Astrocyte (in vitro differentiated cells and primary cell): Measurements from ENCODE around the gene METTL22. TPM values are rescaled to one million over a fixed set of nuclear protein-coding genes. Genes with fewer than 3 reads are reported as not detected.

Experiments used
- DNase-seq: peaks from one replicate; pipeline ENCODE4 v3.0.0-alpha.2; 2010; ENCODE audit warnings: low read depth
- FAIRE-seq: peaks from 2 replicates; lab custom pipeline; 2011; peaks lifted over from hg19 to GRCh38; lab: Jason Lieb, UNC
- H2AFZ ChIP-seq: 2 replicates; pipeline ENCODE4 v1.6.0; 2012; ENCODE audit warnings: low read depth, low read length, inconsistent platforms
- H3K27ac ChIP-seq: 2 replicates; pipeline ENCODE4 v1.5.1; 2011; ENCODE audit warnings: low read depth, low read length, inconsistent platforms
- H3K27me3 ChIP-seq: 2 replicates; pipeline ENCODE4 v1.6.0; 2011; ENCODE audit warnings: low read length, inconsistent platforms; ENCODE audit not compliant: insufficient read depth
- H3K36me3 ChIP-seq: 2 replicates; pipeline ENCODE4 v1.5.1; 2011; ENCODE audit warnings: low read length, inconsistent platforms; ENCODE audit not compliant: insufficient read depth
- H3K4me1 ChIP-seq: 2 replicates; pipeline ENCODE4 v1.5.1; 2011; ENCODE audit warnings: low read length, inconsistent platforms; ENCODE audit not compliant: insufficient read depth
- H3K4me2 ChIP-seq: 2 replicates; pipeline ENCODE4 v1.6.0; 2012; ENCODE audit warnings: low read length, inconsistent platforms
- H3K4me3 ChIP-seq: 2 replicates; pipeline ENCODE4 v1.5.1; 2011; ENCODE audit warnings: low read depth, mild to moderate bottlenecking, low read length, inconsistent platforms; ENCODE audit not compliant: insufficient read depth
- H3K79me2 ChIP-seq: 2 replicates; pipeline ENCODE4 v1.6.0; 2012; ENCODE audit warnings: mild to moderate bottlenecking, low read length, inconsistent platforms; ENCODE audit not compliant: insufficient read depth
- H3K9ac ChIP-seq: 2 replicates; pipeline ENCODE4 v1.6.0; 2012; ENCODE audit warnings: mild to moderate bottlenecking, low read length, inconsistent platforms
- H3K9me3 ChIP-seq: 2 replicates; pipeline ENCODE4 v1.5.1; 2012; ENCODE audit warnings: low read depth, mild to moderate bottlenecking, low read length, inconsistent platforms; ENCODE audit not compliant: insufficient read depth
- H4K20me1 ChIP-seq: 2 replicates; pipeline ENCODE4 v1.6.0; 2012; ENCODE audit warnings: low read length, inconsistent platforms; ENCODE audit not compliant: insufficient read depth
- H3K27ac Mint-ChIP-seq: one replicate; pipeline ENCODE4 v1.8.0; 2021; ENCODE audit warnings: mild to moderate bottlenecking, mixed read lengths; ENCODE audit not compliant: unreplicated experiment
- H3K27me3 Mint-ChIP-seq: one replicate; pipeline ENCODE4 v1.8.0; 2021; ENCODE audit warnings: low read depth, mixed read lengths; ENCODE audit not compliant: unreplicated experiment
- H3K36me3 Mint-ChIP-seq: one replicate; pipeline ENCODE4 v1.8.0; 2021; ENCODE audit warnings: low read depth, mixed read lengths; ENCODE audit not compliant: unreplicated experiment
- H3K4me1 Mint-ChIP-seq: one replicate; pipeline ENCODE4 v1.8.0; 2021; ENCODE audit warnings: low read depth, mixed read lengths; ENCODE audit not compliant: unreplicated experiment
- H3K4me3 Mint-ChIP-seq: one replicate; pipeline ENCODE4 v1.8.0; 2021; ENCODE audit warnings: mild to moderate bottlenecking, moderate library complexity, mixed read lengths; ENCODE audit not compliant: unreplicated experiment
- H3K9me3 Mint-ChIP-seq: one replicate; pipeline ENCODE4 v1.8.0; 2021; ENCODE audit warnings: mild to moderate bottlenecking, mixed read lengths; ENCODE audit not compliant: unreplicated experiment
- CTCF ChIP-seq: IDR thresholded peaks from 2 replicates; pipeline ENCODE4 v1.5.1; 2011; ENCODE audit warnings: low read depth, mild to moderate bottlenecking, inconsistent platforms, low read length, moderate library complexity; ENCODE audit not compliant: insufficient read depth
- EZH2 ChIP-seq: IDR thresholded peaks from 2 replicates; pipeline ENCODE4 v1.6.1; 2012; ENCODE audit warnings: mild to moderate bottlenecking, low read length, inconsistent platforms; ENCODE audit not compliant: insufficient read depth
- total RNA-seq: library from RNA; stranded (reverse); gene quantifications from 2 replicates; pipeline ENCODE4 v1.2.1, GENCODE V29; 2021

The METTL22 gene
- total RNA-seq, 1 donor from 2014 or later = 37.7 TPM

DNA sequence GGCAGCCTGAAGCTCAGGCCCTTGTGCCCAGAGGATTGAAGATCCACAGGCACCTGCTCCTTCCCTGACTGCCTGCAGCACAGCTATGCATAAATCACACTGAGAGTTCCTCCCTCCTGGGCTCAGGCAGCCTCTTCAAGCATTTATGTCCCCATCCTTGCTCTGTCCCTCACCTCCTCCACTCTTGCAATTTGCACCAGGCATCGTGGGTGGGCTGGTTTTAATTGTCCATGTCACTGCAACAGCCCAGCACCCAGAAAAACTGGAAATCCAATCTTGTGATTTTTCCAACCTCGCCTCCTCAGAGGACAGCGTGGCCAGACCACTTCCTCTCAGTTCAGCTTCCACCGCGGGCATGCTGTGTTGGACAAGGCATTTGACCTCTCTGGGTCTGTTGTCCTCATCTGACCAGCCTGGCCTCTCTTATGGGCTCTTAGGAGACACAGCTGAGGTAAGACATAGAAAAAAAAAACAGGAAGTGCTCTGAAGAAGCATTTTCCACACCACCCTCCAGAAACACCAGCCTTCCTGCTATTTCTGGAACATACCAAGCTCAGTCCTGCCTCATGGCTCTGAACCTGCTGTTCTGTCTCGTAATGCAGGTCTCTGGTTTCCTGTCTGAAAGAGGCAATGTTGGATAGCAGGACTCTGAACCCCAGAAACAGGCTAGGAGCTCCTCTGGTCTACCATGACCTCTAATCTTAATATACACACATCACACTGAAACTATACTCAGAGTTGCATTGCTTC lies 39.5 kb upstream of the METTL22 start:
- no peaks in the 10 kb centered on the region for H3K9me3 ChIP-seq
- H3K4me2 ChIP-seq = no peak overlapping the region
- H3K79me2 ChIP-seq = no peaks in the 10 kb centered on the region
- FAIRE-seq (no peak), DNase-seq (no peak)
- H3K27ac ChIP-seq = no peak overlapping the region
- H3K4me3 ChIP-seq = no peak overlapping the region
- Mint-ChIP-seq H3K27ac (no peak overlapping the region), H3K27me3 (peaks cover 5% of the 10 kb centered on the region), H3K9me3 (no peaks in the 10 kb centered on the region), H3K4me1 (peaks cover 14% of the 10 kb centered on the region), H3K4me3 (no peak overlapping the region), H3K36me3 (no peaks in the 10 kb centered on the region)
- H3K36me3 ChIP-seq = no peaks in the 10 kb centered on the region
- no peaks in the 10 kb centered on the region for H3K4me1 ChIP-seq
- TF ChIP-seq EZH2 (no peak), CTCF (no peak)
- peaks cover 7% of the 10 kb centered on the region for H3K27me3 ChIP-seq
- H4K20me1 ChIP-seq = no peaks in the 10 kb centered on the region
- no peak overlapping the region for H3K9ac ChIP-seq
- H2AFZ ChIP-seq = no peak overlapping the region

- Mint-ChIP-seq H3K36me3 (no peaks in the 10 kb centered on the region), H3K4me1 (peaks cover 14% of the 10 kb centered on the region), H3K27me3 (peaks cover 10% of the 10 kb centered on the region), H3K27ac (no peak overlapping the region), H3K9me3 (no peaks in the 10 kb centered on the region), H3K4me3 (no peak overlapping the region)
- no peak for TF ChIP-seq EZH2
- TF ChIP-seq CTCF = no peak
- H3K36me3 ChIP-seq = no peaks in the 10 kb centered on the region
- peaks cover 12% of the 10 kb centered on the region for H3K27me3 ChIP-seq
- no peak for FAIRE-seq
- no peaks in the 10 kb centered on the region for H4K20me1 ChIP-seq
- no peaks in the 10 kb centered on the region for H3K9me3 ChIP-seq
- no peaks in the 10 kb centered on the region for H3K79me2 ChIP-seq
- no peak overlapping the region for H3K27ac ChIP-seq
- no peaks in the 10 kb centered on the region for H3K4me1 ChIP-seq
- no peak overlapping the region for H3K4me2 ChIP-seq
- peak; percentile 4 for DNase-seq
- H3K4me3 ChIP-seq = no peak overlapping the region
- no peak overlapping the region for H2AFZ ChIP-seq
- no peak overlapping the region for H3K9ac ChIP-seq
Observed at GRCh38 chr16:8583199-8583598, 38.3 kb upstream of the METTL22 start.

GRCh38 chr16:8583732-8584131 lies 37.8 kb upstream of the METTL22 start:
- no peaks in the 10 kb centered on the region for H4K20me1 ChIP-seq
- no peaks in the 10 kb centered on the region for H3K9me3 Mint-ChIP-seq
- peaks cover 18% of the 10 kb centered on the region for H3K27me3 ChIP-seq
- H3K9me3 ChIP-seq = no peaks in the 10 kb centered on the region
- no peak overlapping the region for H3K4me3 Mint-ChIP-seq
- no peaks in the 10 kb centered on the region for H3K79me2 ChIP-seq
- peaks cover 14% of the 10 kb centered on the region for H3K4me1 Mint-ChIP-seq
- no peak overlapping the region for H3K27ac ChIP-seq
- no peak overlapping the region for H2AFZ ChIP-seq
- H3K36me3 Mint-ChIP-seq = no peaks in the 10 kb centered on the region
- no peak overlapping the region for H3K4me3 ChIP-seq
- H3K4me1 ChIP-seq = no peaks in the 10 kb centered on the region
- no peak for TF ChIP-seq CTCF
- TF ChIP-seq EZH2 = no peak
- H3K9ac ChIP-seq = no peak overlapping the region
- no peaks in the 10 kb centered on the region for H3K36me3 ChIP-seq
- H3K27ac Mint-ChIP-seq = no peak overlapping the region
- DNase-seq (no peak), FAIRE-seq (no peak)
- H3K27me3 Mint-ChIP-seq = peaks cover 15% of the 10 kb centered on the region
- no peak overlapping the region for H3K4me2 ChIP-seq
